Erythroblast (primary cell): ENCODE data around the gene TNN.
"Not testable (repeated sequence)": the region's sequence is repeated elsewhere in the genome, so short reads cannot be mapped to it uniquely, and the experiment has no call there.

Source experiments
- DNase-seq, 2 experiments: peaks; one replicate each; lab custom pipeline; 2025; lab: John Stamatoyannopoulos, UW
- GATA1 ChIP-seq: IDR thresholded peaks from 2 replicates; pipeline ENCODE4 v1.6.1; 2011; ENCODE audit warnings: low read depth, mild to moderate bottlenecking, control low read depth, low read length, moderate library complexity
- POLR2A ChIP-seq: IDR thresholded peaks from 2 replicates; pipeline ENCODE4 v1.6.1; 2011; ENCODE audit warnings: mild to moderate bottlenecking, low read length

Gene TNN

DNA sequence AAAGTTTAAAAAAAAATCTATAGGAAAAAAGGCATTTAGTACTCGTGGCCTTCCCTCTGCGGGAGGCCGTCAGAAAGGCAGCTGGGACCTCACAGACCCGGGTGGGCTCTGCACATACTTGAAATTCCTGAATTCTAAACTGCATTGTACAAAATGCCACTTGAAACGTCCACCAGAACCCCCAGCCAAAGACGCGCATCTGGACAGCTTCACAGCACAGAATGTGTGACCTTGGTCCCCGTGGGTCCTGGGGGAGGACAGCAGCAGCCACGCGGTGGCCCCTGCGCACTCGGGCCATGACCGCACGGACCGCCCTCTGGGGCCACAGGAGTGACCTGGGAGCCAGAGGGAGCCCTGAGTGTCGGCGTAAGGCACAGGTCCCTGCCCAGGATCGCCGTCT, 23.8 kb upstream of the TNN start:
- no peak for DNase-seq
- TF ChIP-seq POLR2A (no peak), GATA1 (no peak)

DNA sequence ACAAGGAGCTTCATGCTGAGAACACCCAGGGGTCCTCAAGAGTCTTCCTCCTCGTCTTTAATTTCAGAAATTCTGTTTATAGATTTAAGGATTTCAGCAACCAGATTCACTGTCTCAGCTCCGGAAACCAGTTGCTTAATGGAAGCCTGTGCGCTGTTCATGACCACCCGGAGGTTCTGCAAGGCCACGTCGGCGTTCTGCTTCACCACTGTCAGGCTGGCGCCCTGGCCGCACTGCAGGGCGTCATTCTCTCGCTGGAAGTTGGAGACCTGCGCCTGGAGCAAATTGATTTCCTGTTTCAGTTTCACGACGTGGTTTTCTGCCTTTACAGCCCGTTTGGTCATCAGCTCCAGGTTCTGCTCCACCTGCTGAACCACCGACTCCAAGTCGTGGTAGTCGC, 23.0 kb upstream of the TNN start:
- not testable (repeated sequence) for DNase-seq

GRCh38 chr1:175045097-175045496, 22.5 kb upstream of the TNN start:
- no peak for DNase-seq
- no peak for TF ChIP-seq GATA1
- TF ChIP-seq POLR2A: no peak

DNA sequence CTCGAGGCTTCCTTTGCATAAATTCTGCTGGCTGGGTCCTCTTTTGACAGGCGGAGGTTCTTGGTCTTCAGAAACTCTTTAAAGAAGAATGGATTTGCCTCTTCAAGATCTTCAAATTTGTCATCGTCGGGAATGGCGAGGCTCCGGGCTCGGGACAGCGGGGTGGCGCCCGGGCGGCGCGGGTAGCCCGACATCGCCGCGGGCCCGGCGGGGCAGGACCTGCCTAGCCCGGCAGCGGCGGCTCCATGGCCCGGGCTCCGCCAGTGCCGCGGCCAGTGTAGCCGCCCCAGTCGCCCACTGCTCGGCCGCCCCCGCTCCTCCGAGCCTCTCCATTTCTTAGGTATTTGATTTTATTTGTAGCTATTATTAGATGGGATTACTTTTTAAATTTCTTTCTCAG, 22.1 kb upstream of the TNN start:
- DNase-seq: no peak
- TF ChIP-seq GATA1 (no peak), POLR2A (no peak)

- no peak for DNase-seq
- TF ChIP-seq GATA1 (no peak), POLR2A (no peak)
Measured at GRCh38 chr1:175050992-175051391, 16.6 kb upstream of the TNN start.

- TF ChIP-seq GATA1: no peak
- TF ChIP-seq POLR2A: no peak
- no peak for DNase-seq
Measured at GRCh38 chr1:175054736-175055135, 12.9 kb upstream of the TNN start.

DNA sequence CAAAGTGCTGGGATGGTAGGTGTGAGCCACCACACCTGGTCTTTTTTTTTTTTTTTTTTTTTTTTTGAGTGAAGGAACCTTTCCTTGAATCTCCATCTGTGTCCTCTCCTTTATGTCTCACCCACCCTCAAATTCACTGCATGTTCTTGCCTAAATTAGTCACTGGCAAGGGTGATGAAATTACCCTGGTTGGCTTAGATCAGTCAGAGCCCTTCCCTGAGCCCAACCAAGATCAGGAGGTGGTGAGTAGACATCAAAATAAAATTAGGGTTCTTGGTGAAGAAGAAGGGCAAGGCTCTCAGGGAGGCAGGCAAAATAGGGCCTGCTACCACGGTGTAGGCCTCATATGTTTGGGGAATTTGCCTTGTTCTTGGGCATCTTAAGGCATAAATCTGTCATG, 5.3 kb upstream of the TNN start:
- TF ChIP-seq GATA1 (no peak), POLR2A (no peak)
- DNase-seq: no peak

DNA sequence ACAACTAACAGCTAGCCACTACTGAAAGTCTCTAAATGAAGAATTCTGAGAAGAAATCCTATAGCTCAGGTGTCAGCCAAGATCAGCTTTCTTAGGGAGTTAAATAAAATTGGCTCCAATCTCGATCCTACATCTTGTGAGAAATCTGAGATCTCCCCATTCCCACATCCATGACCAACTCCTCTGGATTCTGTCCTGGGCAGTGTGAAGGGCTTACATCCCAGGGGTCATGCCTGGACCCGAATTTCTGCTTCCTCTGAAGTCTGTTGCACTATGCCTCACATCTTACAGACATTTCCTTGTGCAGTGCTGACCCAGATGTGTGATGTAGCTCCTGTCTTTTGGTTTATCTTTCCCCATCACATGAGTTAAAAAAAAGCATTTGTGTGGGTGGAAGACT, 4.8 kb upstream of the TNN start:
- DNase-seq: no peak
- TF ChIP-seq POLR2A: no peak
- TF ChIP-seq GATA1: no peak

DNA sequence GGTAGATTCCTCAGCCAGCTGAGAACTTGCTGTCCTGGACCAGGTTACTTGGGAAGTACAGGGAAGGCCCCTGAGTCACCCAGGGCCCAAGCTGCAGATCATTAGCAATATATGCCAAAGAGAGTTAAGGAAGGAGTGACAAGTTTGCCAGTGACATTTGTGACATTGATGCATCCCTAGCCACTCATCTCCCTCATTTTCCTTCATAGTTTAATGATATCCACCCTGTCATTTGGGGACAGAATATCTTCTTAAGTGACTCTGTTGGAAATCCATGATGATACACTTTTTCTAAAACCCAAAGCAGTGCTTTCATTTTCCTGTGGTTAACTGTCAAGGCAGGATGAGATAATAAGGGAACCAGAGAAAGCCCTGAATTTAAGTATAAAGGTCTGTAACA, 3.2 kb downstream of the TNN start:
- TF ChIP-seq POLR2A: no peak
- TF ChIP-seq GATA1: no peak
- no peak for DNase-seq

DNA sequence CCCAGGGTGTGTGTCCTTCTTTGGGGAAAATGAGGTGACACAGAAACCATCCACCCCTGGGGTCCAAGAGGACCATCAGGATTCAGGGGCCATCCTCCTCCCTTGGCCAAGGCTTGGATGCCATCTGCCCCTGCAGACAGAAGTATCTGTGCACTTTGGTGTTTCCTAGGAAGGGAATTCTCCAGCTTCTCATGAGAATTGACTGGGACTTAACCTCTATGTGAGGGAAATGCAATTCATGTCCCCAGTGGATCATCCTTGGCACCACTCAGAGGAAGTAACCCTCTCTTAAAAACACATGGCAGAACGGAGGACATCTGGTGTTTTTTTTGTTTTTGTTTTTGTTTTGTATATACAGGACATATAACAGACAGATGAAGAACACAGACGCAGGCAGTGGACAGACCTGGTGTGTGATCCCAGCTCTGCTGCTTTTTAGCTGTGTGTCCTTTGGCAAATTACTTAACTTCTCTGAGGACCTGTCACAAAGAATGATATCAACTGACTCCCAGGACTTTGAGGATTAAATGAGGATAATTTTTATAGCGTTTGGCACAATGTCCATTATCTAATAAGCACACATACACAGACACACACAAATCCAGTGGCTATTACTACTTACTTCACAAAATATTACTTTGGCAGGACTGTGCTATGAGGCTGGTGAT, 3.8 kb downstream of the TNN start:
- no peak for DNase-seq
- TF ChIP-seq POLR2A (no peak), GATA1 (no peak)

DNA sequence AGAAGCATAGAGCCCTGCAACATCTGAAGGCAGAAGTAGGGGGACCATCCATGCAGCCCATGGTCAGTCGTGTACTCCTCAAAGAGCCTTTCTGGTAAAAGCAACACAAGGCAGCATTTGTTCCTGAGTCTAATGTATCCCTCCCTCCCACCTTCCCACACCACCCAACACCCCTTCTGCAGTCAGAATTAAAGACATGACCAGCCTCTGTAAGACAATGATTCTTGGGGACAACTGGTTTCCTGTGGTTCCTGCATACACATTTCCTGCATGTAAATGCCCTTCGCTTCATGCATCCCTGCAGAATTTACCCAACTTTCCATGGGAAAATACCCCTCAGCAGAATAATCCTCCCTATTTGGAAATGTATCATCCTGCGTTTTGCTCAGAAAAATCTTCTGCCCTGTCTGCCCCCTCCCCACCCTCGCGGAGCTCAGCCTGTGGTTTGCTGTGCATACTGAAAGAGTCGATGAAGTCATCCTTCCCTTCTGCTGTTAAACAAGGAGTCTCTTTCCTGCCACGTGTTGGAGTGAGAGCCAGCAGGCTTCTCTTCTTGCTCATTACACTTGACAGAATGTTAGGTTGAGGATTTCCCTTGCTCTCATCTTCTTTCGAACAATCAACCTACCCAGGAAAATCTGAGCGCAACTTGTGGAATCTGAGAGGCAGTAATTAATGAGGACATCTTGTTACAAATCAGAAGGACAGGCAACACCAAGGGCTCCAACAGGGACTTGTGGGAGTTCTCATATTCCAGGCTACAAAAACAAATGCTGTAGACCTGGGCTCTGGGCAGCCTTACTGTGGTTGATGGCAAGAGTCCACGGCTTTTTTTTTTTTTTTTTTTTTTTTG, 4.7 kb downstream of the TNN start:
- DNase-seq: no peak
- TF ChIP-seq POLR2A: no peak
- no peak for TF ChIP-seq GATA1

GRCh38 chr1:175073061-175073460, 5.4 kb downstream of the TNN start:
- DNase-seq: no peak
- TF ChIP-seq POLR2A (no peak), GATA1 (no peak)

DNA sequence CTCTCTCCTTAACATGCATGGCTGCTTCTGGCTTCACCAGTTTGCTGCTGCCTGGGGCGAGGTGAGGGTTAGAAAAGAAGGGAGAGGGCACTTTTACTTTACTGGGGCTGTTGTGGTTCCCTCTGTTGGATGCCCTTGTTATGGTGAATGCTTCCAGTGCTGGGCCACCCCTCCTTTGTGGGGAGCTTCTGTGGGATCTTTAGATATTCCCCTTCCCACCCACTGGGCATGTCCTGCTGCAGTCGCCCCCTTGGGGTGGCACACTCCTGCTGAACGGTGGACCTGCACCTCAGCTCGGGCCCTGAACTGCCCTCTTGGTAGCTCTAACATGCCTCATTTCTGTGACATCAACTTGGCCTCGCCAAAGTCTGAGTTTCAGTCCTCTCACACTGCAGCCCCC, 6.0 kb downstream of the TNN start:
- no peak for TF ChIP-seq POLR2A
- no peak for TF ChIP-seq GATA1

More for the DNA sequence above, 6.0 kb downstream of the TNN start:
- no peak for DNase-seq
